Measurements from ENCODE around the gene ATG4D.

The ATG4D gene

GRCh38 chr19:10543420-10544241 lies at the start of gene ATG4D:
Gene ATG4D, plus strand, starts transcription at chr19:10543904. Its CDS starts 187 bp downstream, at chr19:10544091.
- no peak within 1 kb of the TSS for H3K27ac ChIP-seq
- no peak for DNase-seq (ENCODE audit: low read depth, low spot score)
- H3K36me3 ChIP-seq (ENCODE audit: insufficient read depth, low read length) = no peaks in the 10 kb centered on the region; the same call in 1 of the 2 replicates
- no peak for TF ChIP-seq EZH2 (IDR thresholded peaks at IDR 0.05)
- TF ChIP-seq POLR2AphosphoS5 (IDR thresholded peaks at IDR 0.05; ENCODE audit: borderline replicate concordance, low read depth, low read length) = peak; percentile 77
- TF ChIP-seq FOXP2 (optimal IDR thresholded peaks at IDR 0.05; ENCODE audit: control extremely low read depth, extremely low read length, insufficient read depth) = no peak
- peak within 1 kb of the TSS; percentile 82 for H3K4me3 ChIP-seq
- H3K9me3 ChIP-seq (ENCODE audit: low read depth, low read length) = no peaks in the 10 kb centered on the region
- H3K9ac ChIP-seq (ENCODE audit: insufficient read length) = peak within 1 kb of the TSS; percentile 88

GRCh38 chr19:10497371-10497770 lies 46.3 kb upstream of the ATG4D start:
- Histone ChIP-seq H3K36me3 (ENCODE audit: insufficient read depth, low read length) (peaks cover 32% of the 10 kb centered on the region), H3K4me3 (no peak overlapping the region), H3K9ac (ENCODE audit: insufficient read length) (no peak overlapping the region), H3K9me3 (ENCODE audit: low read depth, low read length) (no peaks in the 10 kb centered on the region), H3K27ac (no peak overlapping the region)
- no peak for TF ChIP-seq POLR2AphosphoS5 (IDR thresholded peaks at IDR 0.05; ENCODE audit: borderline replicate concordance, low read depth, low read length)
- no peak for TF ChIP-seq EZH2 (IDR thresholded peaks at IDR 0.05)
- no peak for TF ChIP-seq FOXP2 (optimal IDR thresholded peaks at IDR 0.05; ENCODE audit: control extremely low read depth, extremely low read length, insufficient read depth)
- no peak for DNase-seq (ENCODE audit: low read depth, low spot score)

GRCh38 chr19:10499550-10500246 lies 44.0 kb upstream of the ATG4D start:
- no peaks in the 10 kb centered on the region for H3K9me3 ChIP-seq (ENCODE audit: low read depth, low read length)
- H3K27ac ChIP-seq = no peak overlapping the region
- TF ChIP-seq POLR2AphosphoS5 (IDR thresholded peaks at IDR 0.05; ENCODE audit: borderline replicate concordance, low read depth, low read length) (no peak), FOXP2 (optimal IDR thresholded peaks at IDR 0.05; ENCODE audit: control extremely low read depth, extremely low read length, insufficient read depth) (no peak), EZH2 (IDR thresholded peaks at IDR 0.05) (no peak)
- no peak overlapping the region for H3K4me3 ChIP-seq
- DNase-seq (ENCODE audit: low read depth, low spot score) = no peak
- no peak overlapping the region for H3K9ac ChIP-seq (ENCODE audit: insufficient read length)
- H3K36me3 ChIP-seq (ENCODE audit: insufficient read depth, low read length) = peaks cover 32% of the 10 kb centered on the region

- no peak overlapping the region for H3K9ac ChIP-seq (ENCODE audit: insufficient read length)
- H3K27ac ChIP-seq = no peak overlapping the region
Observed at GRCh38 chr19:10500247-10500592, 43.5 kb upstream of the ATG4D start.

GRCh38 chr19:10501971-10502523 lies 41.7 kb upstream of the ATG4D start:
- H3K36me3 ChIP-seq (ENCODE audit: insufficient read depth, low read length) = peaks cover 21% of the 10 kb centered on the region
- DNase-seq (ENCODE audit: low read depth, low spot score) = no peak
- H3K27ac ChIP-seq = peak overlapping the region; percentile 97
- no peak for TF ChIP-seq FOXP2 (optimal IDR thresholded peaks at IDR 0.05; ENCODE audit: control extremely low read depth, extremely low read length, insufficient read depth)
- no peak for TF ChIP-seq EZH2 (IDR thresholded peaks at IDR 0.05)
- TF ChIP-seq POLR2AphosphoS5 (IDR thresholded peaks at IDR 0.05; ENCODE audit: borderline replicate concordance, low read depth, low read length) = no peak
- peak overlapping the region; percentile 99 for H3K4me3 ChIP-seq
- H3K9ac ChIP-seq (ENCODE audit: insufficient read length) = peak overlapping the region; percentile 100
- no peaks in the 10 kb centered on the region for H3K9me3 ChIP-seq (ENCODE audit: low read depth, low read length)

More at GRCh38 chr19:10500247-10500592, 43.5 kb upstream of the ATG4D start:
- DNase-seq (ENCODE audit: low read depth, low spot score) = no peak
- TF ChIP-seq EZH2 (IDR thresholded peaks at IDR 0.05) (no peak), FOXP2 (optimal IDR thresholded peaks at IDR 0.05; ENCODE audit: control extremely low read depth, extremely low read length, insufficient read depth) (no peak), POLR2AphosphoS5 (IDR thresholded peaks at IDR 0.05; ENCODE audit: borderline replicate concordance, low read depth, low read length) (no peak)
- Histone ChIP-seq H3K4me3 (no peak overlapping the region), H3K9me3 (ENCODE audit: low read depth, low read length) (no peaks in the 10 kb centered on the region), H3K36me3 (ENCODE audit: insufficient read depth, low read length) (peaks cover 28% of the 10 kb centered on the region)

GRCh38 chr19:10502524-10503001 lies 41.1 kb upstream of the ATG4D start:
- TF ChIP-seq POLR2AphosphoS5 (IDR thresholded peaks at IDR 0.05; ENCODE audit: borderline replicate concordance, low read depth, low read length) (peak; percentile 60), EZH2 (IDR thresholded peaks at IDR 0.05) (no peak), FOXP2 (optimal IDR thresholded peaks at IDR 0.05; ENCODE audit: control extremely low read depth, extremely low read length, insufficient read depth) (no peak)
- DNase-seq (ENCODE audit: low read depth, low spot score) = no peak
- H3K36me3 ChIP-seq (ENCODE audit: insufficient read depth, low read length) = peaks cover 17% of the 10 kb centered on the region
- peak overlapping the region; percentile 99 for H3K4me3 ChIP-seq
- peak overlapping the region; percentile 97 for H3K27ac ChIP-seq
- H3K9me3 ChIP-seq (ENCODE audit: low read depth, low read length) = no peaks in the 10 kb centered on the region
- peak overlapping the region; percentile 100 for H3K9ac ChIP-seq (ENCODE audit: insufficient read length)

- TF ChIP-seq EZH2 (IDR thresholded peaks at IDR 0.05) (no peak), FOXP2 (optimal IDR thresholded peaks at IDR 0.05; ENCODE audit: control extremely low read depth, extremely low read length, insufficient read depth) (no peak), POLR2AphosphoS5 (IDR thresholded peaks at IDR 0.05; ENCODE audit: borderline replicate concordance, low read depth, low read length) (no peak)
- Histone ChIP-seq H3K4me3 (peak within 1 kb of the TSS; percentile 99), H3K36me3 (ENCODE audit: insufficient read depth, low read length) (peaks cover 16% of the 10 kb centered on the region), H3K9ac (ENCODE audit: insufficient read length) (peak within 1 kb of the TSS; percentile 100), H3K27ac (peak within 1 kb of the TSS; percentile 97), H3K9me3 (ENCODE audit: low read depth, low read length) (no peaks in the 10 kb centered on the region)
- no peak for DNase-seq (ENCODE audit: low read depth, low spot score)
Observed at GRCh38 chr19:10503002-10503789, 40.5 kb upstream of the ATG4D start, which contains the start of gene KEAP1. Gene KEAP1, minus strand, starts transcription at chr19:10503356. Its CDS starts 3,323 bp downstream, at chr19:10500033.
